GM23248 (cell line): Measurements from ENCODE around the gene CACNA2D2. TPM values are rescaled to one million over a fixed set of nuclear protein-coding genes. Genes with fewer than 3 reads are reported as not detected.

Experiments used
- DNase-seq: peaks from one replicate; pipeline ENCODE4 v3.0.0-alpha.2; 2015
- H2AFZ ChIP-seq: fragments of 200-600 bp; sonication (generic); 2 replicates; pipeline ENCODE4 v1.6.1; 2016; ENCODE audit warnings: antibody characterized with exemption
- H3F3A ChIP-seq: fragments of 200-600 bp; sonication (generic); 2 replicates; pipeline ENCODE4 v1.6.1; 2016; ENCODE audit warnings: mild to moderate bottlenecking, antibody characterized with exemption, mixed run types; ENCODE audit not compliant: insufficient read depth
- H3K27ac ChIP-seq: fragments of 200-600 bp; sonication (generic); 2 replicates; pipeline ENCODE4 v1.5.1; 2016; ENCODE audit warnings: mild to moderate bottlenecking
- H3K27me3 ChIP-seq: fragments of 200-600 bp; sonication (generic); replicated peaks from 2 replicates; pipeline ENCODE4 v1.6.1; 2016; ENCODE audit warnings: mild to moderate bottlenecking; ENCODE audit not compliant: insufficient read depth
- H3K36me3 ChIP-seq: fragments of 200-600 bp; sonication (generic); 2 replicates; pipeline ENCODE4 v1.6.1; 2016; ENCODE audit warnings: low read depth, mild to moderate bottlenecking
- H3K4me1 ChIP-seq: fragments of 200-600 bp; sonication (generic); 2 replicates; pipeline ENCODE4 v1.6.1; 2016; ENCODE audit warnings: mild to moderate bottlenecking; ENCODE audit not compliant: insufficient read depth
- H3K4me2 ChIP-seq: fragments of 200-600 bp; sonication (generic); one replicate; pipeline ENCODE4 v1.6.1; 2016; ENCODE audit warnings: mild to moderate bottlenecking; ENCODE audit not compliant: unreplicated experiment
- H3K4me3 ChIP-seq: fragments of 200-600 bp; sonication (generic); 2 replicates; pipeline ENCODE4 v1.5.1; 2016; ENCODE audit warnings: mild to moderate bottlenecking
- H3K79me2 ChIP-seq: fragments of 200-600 bp; sonication (generic); 2 replicates; pipeline ENCODE4 v1.6.1; 2016; ENCODE audit warnings: mild to moderate bottlenecking; ENCODE audit not compliant: insufficient read depth
- H3K9ac ChIP-seq: fragments of 200-600 bp; sonication (generic); 2 replicates; pipeline ENCODE4 v1.6.1; 2016; ENCODE audit warnings: mild to moderate bottlenecking
- H3K9me2 ChIP-seq: fragments of 200-600 bp; sonication (generic); 2 replicates; pipeline ENCODE4 v1.6.1; 2016; ENCODE audit warnings: mixed run types, mild to moderate bottlenecking, moderate library complexity; ENCODE audit not compliant: insufficient read depth
- H3K9me3 ChIP-seq: fragments of 200-600 bp; sonication (generic); one replicate; pipeline ENCODE4 v1.6.1; 2017; ENCODE audit warnings: low read depth
- H4K20me1 ChIP-seq: fragments of 200-600 bp; sonication (generic); 2 replicates; pipeline ENCODE4 v1.6.0; 2016; ENCODE audit not compliant: insufficient read depth
- EZH2 ChIP-seq: fragments of 200-600 bp; sonication (generic); IDR thresholded peaks from 2 replicates; pipeline ENCODE4 v1.6.1; 2018; ENCODE audit warnings: antibody characterized with exemption, mild to moderate bottlenecking; ENCODE audit not compliant: insufficient read depth, poor library complexity, severe bottlenecking
- EZH2phosphoT487 ChIP-seq: fragments of 200-600 bp; sonication (generic); IDR thresholded peaks from 2 replicates; pipeline ENCODE4 v1.6.1; 2018; ENCODE audit warnings: antibody characterized with exemption, moderate library complexity, mild to moderate bottlenecking, low read depth; ENCODE audit not compliant: insufficient read depth
- WGBS, 2 experiments: methylation state at CpG; one replicate each; pipeline ENCODE4 v1.1.6; 2015 to 2017; ENCODE audit warnings: low lambda C conversion rate in 2 of 2, low coverage in 1 of 2; ENCODE audit errors: missing lambda C conversion rate in 2 of 2; 5-methylcytosine and 5-hydroxymethylcytosine counted together
- in situ Hi-C: fragments of 300-500 bp; cut with MboI; formaldehyde crosslinking; loops from 2 replicates; pipeline ENCODE4 v1.15.0; 2020
- polyA plus RNA-seq: library from polyadenylated mRNA; unstranded; fragments of >200 nt; fragmentation: Nextera tagmentation; extraction: Ambion mirVana; gene quantifications from 2 replicates; pipeline ENCODE4 v1.2.1, GENCODE V29; 2016
- total RNA-seq: library from RNA; depleted of rRNA; stranded (reverse); fragments of >200 nt; shearing (Covaris generic); gene quantifications from 2 replicates; pipeline ENCODE4 v1.2.3, GENCODE V29; 2014

CACNA2D2 gene
- total and polyA plus RNA-seq, 2 experiments from 2014 or later = not detected

- no peak overlapping the region for H3K4me2 ChIP-seq
- no peak overlapping the region for H2AFZ ChIP-seq
- H3K9ac ChIP-seq = no peak overlapping the region
- H3K79me2 ChIP-seq = no peaks in the 10 kb centered on the region
- no peaks in the 10 kb centered on the region for H3F3A ChIP-seq
- 57 to 65% methylated on average over 12 to 17 of the region's 17 CpGs for WGBS, 2 experiments
- DNase-seq = no peak
- H3K9me2 ChIP-seq = no peaks in the 10 kb centered on the region
- TF ChIP-seq EZH2phosphoT487 (no peak), EZH2 (no peak)
- no peaks in the 10 kb centered on the region for H3K36me3 ChIP-seq
- H3K4me3 ChIP-seq = no peak overlapping the region
- in situ Hi-C loops = no loop called here
- no peaks in the 10 kb centered on the region for H3K9me3 ChIP-seq
- no peak overlapping the region for H3K27ac ChIP-seq
- H3K27me3 ChIP-seq = peaks cover 6% of the 10 kb centered on the region
- H4K20me1 ChIP-seq = no peaks in the 10 kb centered on the region
- no peaks in the 10 kb centered on the region for H3K4me1 ChIP-seq
These were observed 122.9 kb downstream of the CACNA2D2 start for GRCh38 chr3:50380405-50381085.

GRCh38 chr3:50378757-50379156, 124.7 kb downstream of the CACNA2D2 start:
- TF ChIP-seq EZH2phosphoT487 (no peak), EZH2 (no peak)
- H3K36me3 ChIP-seq = no peaks in the 10 kb centered on the region
- no peaks in the 10 kb centered on the region for H3K9me3 ChIP-seq
- no peaks in the 10 kb centered on the region for H3K79me2 ChIP-seq
- no peak overlapping the region for H3K4me2 ChIP-seq
- no peaks in the 10 kb centered on the region for H3K27me3 ChIP-seq
- no peak for DNase-seq
- no peak overlapping the region for H3K4me3 ChIP-seq
- 89 to 91% methylated on average over 17 of the region's 17 CpGs for WGBS, 2 experiments
- H3K9ac ChIP-seq = no peak overlapping the region
- in situ Hi-C loops = no loop called here
- H4K20me1 ChIP-seq = no peaks in the 10 kb centered on the region
- H3K9me2 ChIP-seq = no peaks in the 10 kb centered on the region
- no peak overlapping the region for H3K27ac ChIP-seq
- no peak overlapping the region for H2AFZ ChIP-seq
- H3F3A ChIP-seq = no peaks in the 10 kb centered on the region
- no peaks in the 10 kb centered on the region for H3K4me1 ChIP-seq

GRCh38 chr3:50378024-50378423, 125.4 kb downstream of the CACNA2D2 start:
- no peaks in the 10 kb centered on the region for H3K9me3 ChIP-seq
- H4K20me1 ChIP-seq = no peaks in the 10 kb centered on the region
- in situ Hi-C loops = no loop called here
- DNase-seq = no peak
- no peak overlapping the region for H3K4me3 ChIP-seq
- no peaks in the 10 kb centered on the region for H3K36me3 ChIP-seq
- H3K79me2 ChIP-seq = no peaks in the 10 kb centered on the region
- no peaks in the 10 kb centered on the region for H3K4me1 ChIP-seq
- H3K27me3 ChIP-seq = no peaks in the 10 kb centered on the region
- H3K4me2 ChIP-seq = no peak overlapping the region
- H3K9ac ChIP-seq = no peak overlapping the region
- 53 to 54% methylated on average over 6 of the region's 6 CpGs for WGBS, 2 experiments
- H3F3A ChIP-seq = no peaks in the 10 kb centered on the region
- H3K27ac ChIP-seq = no peak overlapping the region
- no peak overlapping the region for H2AFZ ChIP-seq
- TF ChIP-seq EZH2 (no peak), EZH2phosphoT487 (no peak)
- no peaks in the 10 kb centered on the region for H3K9me2 ChIP-seq

- in situ Hi-C loops = no loop called here
- no peak overlapping the region for H2AFZ ChIP-seq
- WGBS, 2 experiments = 57 to 59% methylated on average over 6 to 7 of the region's 7 CpGs
These were observed 128.0 kb downstream of the CACNA2D2 start for GRCh38 chr3:50375258-50375931.

More at GRCh38 chr3:50375258-50375931, 128.0 kb downstream of the CACNA2D2 start:
- Histone ChIP-seq H3K9ac (no peak overlapping the region), H3K9me2 (no peaks in the 10 kb centered on the region), H3K4me2 (no peak overlapping the region), H3K27me3 (0 out of 2 replicates have a peak, but pooled peaks cover 6% of the 10 kb centered on the region), H3K27ac (no peak overlapping the region), H4K20me1 (no peaks in the 10 kb centered on the region), H3F3A (no peaks in the 10 kb centered on the region), H3K79me2 (no peaks in the 10 kb centered on the region), H3K36me3 (no peaks in the 10 kb centered on the region), H3K9me3 (no peaks in the 10 kb centered on the region), H3K4me3 (no peak overlapping the region), H3K4me1 (no peaks in the 10 kb centered on the region)
- no peak for TF ChIP-seq EZH2phosphoT487
- TF ChIP-seq EZH2 = no peak
- peak; percentile 43 for DNase-seq
